AG10803 (cell line): ENCODE data around the gene ZNF503.

Experiments
- DNase-seq: peaks from one replicate; pipeline ENCODE4 v3.0.0; 2010; ENCODE audit warnings: low read depth
- H3K4me3 ChIP-seq: 2 replicates; pipeline ENCODE4 v1.5.1; 2011; ENCODE audit warnings: mild to moderate bottlenecking, low read length, control low read depth
- TF ChIP-seq, protein P1 (sequence below): conservative IDR thresholded peaks from 2 replicates; pipeline ENCODE4 v1.5.1; 2011; ENCODE audit warnings: mild to moderate bottlenecking, low read length, control low read depth, inconsistent platforms

ZNF503 gene

DNA sequence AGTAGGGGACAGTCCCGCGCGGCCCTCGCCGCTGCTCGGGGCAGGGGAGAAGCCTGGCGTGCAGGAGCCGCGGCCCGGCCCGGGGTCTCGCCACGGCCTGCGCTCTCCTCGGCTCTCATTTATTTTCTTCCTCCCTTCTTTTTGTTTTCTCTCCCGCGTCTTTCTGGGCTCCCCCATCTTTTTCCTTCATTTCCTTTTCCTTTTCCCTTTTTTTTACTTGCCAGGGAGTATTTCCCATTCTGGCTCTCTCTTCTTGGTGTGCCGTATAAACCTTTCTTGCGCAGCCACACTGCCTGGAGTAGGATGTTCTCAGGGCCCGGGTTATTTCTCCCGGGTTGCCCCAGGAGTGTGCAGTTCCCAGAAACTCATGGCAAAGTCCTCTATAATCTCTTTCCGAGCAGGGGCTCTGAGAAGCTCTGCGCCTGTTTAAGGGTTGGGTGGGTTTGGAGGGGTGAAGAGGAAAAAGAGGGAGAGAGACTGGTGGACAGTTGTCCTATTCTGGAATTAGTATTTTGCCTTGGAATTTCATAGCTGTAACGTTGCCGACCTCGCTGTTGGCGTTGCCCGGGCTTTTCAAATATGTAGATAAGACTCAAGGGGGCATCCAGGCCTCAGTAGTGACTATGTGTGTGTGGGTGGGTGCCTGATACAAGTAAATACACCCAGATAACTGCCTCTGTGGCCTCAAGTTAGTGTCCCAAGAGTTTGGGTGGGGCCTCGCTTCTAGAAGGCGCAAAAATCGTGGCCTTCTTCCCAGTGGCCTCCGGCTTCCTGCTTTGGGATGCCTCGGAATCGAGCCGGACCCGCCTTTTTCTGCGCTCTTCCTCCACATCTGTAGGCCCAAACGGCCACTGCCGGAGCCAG, 4.3 kb upstream of the ZNF503 start:
- H3K4me3 ChIP-seq, result peak overlapping the region; percentile 26; the same call in 1 of the 2 replicates
- TF ChIP-seq, protein P1, sequence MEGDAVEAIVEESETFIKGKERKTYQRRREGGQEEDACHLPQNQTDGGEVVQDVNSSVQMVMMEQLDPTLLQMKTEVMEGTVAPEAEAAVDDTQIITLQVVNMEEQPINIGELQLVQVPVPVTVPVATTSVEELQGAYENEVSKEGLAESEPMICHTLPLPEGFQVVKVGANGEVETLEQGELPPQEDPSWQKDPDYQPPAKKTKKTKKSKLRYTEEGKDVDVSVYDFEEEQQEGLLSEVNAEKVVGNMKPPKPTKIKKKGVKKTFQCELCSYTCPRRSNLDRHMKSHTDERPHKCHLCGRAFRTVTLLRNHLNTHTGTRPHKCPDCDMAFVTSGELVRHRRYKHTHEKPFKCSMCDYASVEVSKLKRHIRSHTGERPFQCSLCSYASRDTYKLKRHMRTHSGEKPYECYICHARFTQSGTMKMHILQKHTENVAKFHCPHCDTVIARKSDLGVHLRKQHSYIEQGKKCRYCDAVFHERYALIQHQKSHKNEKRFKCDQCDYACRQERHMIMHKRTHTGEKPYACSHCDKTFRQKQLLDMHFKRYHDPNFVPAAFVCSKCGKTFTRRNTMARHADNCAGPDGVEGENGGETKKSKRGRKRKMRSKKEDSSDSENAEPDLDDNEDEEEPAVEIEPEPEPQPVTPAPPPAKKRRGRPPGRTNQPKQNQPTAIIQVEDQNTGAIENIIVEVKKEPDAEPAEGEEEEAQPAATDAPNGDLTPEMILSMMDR, result no peak
- no peak for DNase-seq

DNA sequence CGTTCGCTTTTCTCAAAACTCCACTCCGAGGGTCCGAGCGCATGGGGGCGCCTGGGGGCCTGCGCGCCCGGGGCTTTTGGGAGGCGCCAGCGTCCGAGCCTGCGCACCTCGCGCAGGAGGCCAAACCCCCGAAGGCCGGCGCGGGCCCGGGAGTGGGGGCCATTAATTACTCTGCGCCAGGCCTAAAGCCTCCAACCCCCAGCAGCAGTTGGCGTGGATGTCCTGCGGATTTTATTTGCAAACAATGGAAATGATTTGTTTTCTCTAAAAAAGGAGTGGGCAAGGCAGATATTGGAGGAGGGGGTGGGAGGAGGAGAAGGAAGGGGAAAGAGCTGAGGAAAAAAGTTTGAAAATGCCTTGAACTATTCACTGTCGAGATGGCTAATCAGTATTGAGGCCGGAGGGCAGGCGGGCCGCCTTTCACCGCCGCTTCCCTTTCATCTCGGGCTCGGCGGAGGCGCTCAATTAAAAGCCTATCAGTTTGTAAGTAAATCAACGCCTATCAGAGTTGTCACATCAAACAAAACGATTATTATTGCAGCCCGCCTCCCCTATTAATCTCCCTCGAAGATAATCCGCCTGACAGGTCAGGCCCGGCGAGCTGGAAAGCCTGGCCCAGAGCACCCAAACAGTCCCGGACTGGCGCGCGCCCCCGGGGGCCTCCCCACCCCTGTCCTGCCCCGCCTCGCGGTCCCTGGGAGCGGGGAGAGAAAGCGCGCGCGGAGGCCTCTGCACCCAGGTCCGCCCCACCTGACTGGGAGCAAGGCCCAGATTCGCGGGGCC, 3.4 kb upstream of the ZNF503 start:
- DNase-seq, result no peak
- H3K4me3 ChIP-seq, result peak overlapping the region; percentile 99
- TF ChIP-seq, protein P1, result no peak

DNA sequence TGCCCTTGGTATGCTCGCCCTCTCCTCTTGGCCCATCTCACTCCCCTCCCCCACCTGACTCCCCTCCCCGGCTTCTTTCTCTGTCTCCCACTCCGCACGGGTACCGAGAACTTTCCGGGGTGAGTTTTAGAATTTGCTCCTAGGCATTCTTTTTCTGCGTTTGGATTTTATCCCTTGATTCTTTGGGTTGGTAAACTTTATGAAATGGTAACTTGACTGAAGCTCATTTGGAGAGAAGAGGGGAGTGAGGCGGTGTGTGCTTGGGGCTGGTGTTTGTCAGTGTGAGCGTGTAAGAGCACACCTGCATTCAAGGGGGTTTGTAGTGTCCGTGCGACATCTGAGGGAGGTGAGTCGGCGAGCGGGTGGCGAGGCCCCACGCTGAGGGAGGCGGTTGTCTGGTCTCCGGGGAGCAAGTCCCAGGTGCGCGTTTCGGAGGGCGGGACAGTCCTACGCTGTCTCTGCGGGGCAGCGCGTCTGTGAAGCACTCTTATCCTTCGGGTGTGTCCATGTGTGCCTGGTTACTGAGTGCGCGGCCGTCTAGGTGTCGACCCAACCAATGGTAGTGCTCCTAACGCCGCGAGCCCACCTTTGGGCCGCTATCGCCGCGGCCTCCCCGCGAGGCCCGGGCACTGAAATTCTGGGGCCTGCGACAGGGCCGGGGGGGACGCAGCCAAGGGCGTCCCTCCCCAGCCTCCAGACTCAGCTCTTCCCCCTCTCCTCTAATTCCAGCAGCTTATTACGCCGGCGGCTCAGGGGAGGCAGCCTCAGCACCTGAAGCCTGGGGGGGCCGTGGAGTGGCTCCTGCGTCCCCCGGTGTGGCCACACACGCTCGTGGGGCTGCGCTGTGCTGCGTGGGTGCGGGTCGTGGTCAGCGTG, 2.6 kb upstream of the ZNF503 start:
- DNase-seq, result no peak
- H3K4me3 ChIP-seq, result peak overlapping the region; percentile 99
- TF ChIP-seq, protein P1, result no peak

DNA sequence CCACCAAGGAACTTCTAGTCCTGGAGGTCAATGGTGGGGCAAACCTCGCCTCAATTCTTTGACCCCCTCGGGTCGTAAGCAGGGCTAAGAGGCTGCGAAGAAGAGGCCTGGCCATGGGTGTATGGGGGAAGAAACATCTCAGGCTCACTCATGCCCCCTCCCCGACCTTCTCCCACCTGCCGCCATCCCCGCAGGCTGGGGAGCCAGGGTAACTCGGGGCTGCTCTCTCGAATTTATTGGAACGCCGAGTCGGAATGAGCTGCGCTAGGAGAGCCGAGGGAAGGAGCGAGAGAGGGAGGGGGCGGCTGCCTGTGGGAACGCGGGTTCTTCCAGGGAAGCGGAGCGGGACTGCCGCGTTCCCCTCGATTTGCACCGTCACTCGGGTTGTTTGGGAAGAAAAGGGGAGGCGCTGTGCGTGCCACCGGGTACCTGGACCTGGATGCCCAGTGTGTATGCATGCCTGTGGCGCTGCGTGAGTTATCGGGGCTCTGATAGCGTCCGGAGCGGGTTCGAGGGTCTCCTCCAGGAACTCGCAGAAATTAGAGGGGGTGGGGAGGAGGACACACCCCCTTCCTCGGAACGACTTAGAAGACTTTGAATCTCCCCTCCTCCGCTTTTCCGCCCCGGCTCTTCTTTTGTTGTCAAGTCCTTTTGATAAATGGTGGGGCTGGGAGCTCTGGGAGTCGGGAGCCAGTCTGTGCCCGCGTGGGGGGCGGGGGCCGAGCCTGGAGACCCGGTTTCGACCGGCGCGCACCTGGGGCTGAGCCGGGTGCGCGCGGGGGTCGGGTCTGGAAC, 1.8 kb upstream of the ZNF503 start:
- DNase-seq, result peak; percentile 28
- H3K4me3 ChIP-seq, result peak overlapping the region; percentile 99
- TF ChIP-seq, protein P1, result no peak

DNA sequence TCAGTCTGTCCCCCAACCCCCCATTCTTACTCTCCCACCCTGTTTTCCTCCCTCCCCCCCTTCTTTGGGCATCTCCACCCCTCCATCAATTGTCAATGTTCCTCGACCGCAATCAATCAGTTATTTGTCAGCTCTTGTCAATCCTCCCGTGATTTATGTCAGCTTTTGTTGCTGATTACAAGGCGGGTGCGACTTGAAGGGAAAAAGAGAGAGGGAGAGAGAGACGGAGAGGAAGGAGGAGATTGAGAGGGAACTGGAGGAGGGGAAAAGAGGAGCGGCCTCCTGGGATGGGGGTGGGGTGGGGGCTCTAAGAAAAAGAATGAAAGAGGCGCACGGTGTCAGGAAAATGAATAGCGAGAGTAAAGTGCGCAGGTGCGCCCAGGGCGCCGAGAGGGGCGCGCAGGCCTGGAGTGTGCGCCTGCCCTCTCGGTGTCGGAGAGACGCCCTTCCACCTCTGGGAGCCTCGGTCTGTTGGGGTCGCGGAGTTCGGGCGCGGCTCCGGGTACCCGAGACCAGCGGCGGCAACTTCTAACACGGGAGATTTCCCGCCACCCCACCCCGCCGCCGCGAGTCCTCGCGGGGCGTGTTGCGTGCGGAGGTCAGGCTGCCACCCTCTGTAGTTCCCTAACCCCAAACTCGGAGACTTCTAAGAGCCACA, 1.1 kb upstream of the ZNF503 start:
- H3K4me3 ChIP-seq, result peak overlapping the region; percentile 99
- TF ChIP-seq, protein P1, result no peak
- no peak for DNase-seq
